HG03520 (cell line): Measurements from ENCODE around the gene CC2D1A.

Experiments used
- ATAC-seq: cut with Tn5 transposase; IDR thresholded peaks from one replicate; pipeline ENCODE4 v1.9.1; 2021; ENCODE audit warnings: mild to moderate bottlenecking, moderate library complexity; ENCODE audit not compliant: unreplicated experiment

The CC2D1A gene

DNA sequence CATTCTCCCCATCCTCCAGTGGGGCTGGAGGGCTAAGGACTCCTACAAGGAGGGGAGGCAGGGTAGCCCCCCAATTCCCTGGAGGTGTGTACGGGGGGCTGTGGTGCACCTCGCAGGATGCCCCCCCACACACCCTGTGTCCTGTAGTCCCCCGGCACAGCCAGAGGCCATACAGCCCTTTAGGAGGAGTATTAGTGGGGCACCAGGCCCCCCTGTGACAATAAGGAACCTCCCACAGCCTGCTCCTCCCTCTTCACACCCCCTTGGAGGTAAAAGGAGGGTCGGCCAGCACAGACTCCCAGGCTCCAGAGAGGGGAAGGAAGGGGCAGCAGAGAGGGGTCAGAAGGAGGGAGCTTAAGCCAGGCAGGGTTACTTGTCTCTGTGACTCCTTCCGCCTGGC, 29.2 kb upstream of the CC2D1A start, which contains the start of gene NANOS3:
Gene NANOS3 (plus strand): TSS at position 301 of the 400 bp plus-strand sequence. CDS start 115 bp downstream, outside the sequence.
- no peak for ATAC-seq

DNA sequence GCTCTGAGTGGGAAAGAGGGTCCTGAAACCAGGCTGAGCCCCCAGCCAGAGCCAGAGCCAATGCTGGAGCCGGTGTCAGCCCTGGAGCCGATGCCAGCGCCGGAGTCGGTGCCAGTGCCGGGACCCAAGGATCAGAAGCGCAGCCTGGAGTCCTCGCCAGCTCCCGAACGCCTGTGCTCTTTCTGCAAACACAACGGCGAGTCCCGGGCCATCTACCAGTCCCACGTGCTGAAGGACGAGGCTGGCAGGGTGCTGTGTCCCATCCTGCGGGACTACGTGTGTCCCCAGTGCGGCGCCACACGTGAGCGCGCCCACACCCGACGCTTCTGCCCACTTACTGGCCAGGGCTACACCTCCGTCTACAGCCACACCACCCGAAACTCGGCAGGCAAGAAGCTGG, 28.7 kb upstream of the CC2D1A start:
- no peak for ATAC-seq

DNA sequence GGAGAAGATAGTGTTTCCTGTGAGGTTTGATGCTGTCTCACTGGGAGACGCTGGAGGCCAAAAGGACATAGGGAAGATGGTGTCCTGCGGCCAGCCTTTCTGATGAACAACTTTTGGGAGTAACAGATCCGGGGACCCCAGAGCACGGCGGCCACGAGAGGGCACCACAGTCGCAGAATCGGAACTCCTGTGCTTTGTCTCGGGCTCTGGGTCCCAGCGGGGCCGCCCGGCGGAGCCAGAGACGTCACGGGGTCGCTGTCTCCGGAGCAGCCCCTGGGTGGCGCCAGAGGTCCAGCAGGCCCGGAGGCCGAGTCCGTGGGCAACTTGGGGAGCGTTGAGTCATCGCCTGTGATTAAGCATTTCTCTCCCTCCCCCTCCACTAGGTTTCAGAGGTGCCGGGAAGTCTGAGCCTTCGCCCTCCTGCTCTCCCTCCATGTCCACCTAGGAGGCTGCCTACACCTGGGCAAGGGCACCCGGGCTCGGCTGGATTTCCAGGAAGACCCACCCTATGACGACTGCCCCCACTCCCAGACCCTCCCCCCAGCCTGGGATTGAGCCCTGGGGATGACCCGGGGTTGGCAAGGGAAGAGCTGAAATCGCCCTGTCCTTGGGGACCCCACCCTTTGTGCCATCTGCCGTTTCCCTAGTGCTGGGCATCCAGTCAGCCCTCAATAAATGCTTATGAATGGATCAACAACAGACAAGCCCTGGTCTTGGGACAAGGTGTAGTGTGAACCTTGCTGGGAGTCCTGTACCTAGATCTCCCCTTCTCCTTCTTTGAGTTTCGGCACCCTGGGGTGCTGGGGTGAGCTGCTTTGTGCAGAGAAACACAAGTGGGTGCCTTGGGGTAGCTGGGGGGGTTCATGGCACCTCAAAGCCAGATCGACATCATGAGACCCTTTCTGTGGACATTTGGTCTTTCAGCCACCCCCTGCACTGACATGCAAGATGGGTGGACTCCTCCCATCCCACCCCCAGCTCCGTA, 25.6 kb upstream of the CC2D1A start:
- ATAC-seq: no peak

DNA sequence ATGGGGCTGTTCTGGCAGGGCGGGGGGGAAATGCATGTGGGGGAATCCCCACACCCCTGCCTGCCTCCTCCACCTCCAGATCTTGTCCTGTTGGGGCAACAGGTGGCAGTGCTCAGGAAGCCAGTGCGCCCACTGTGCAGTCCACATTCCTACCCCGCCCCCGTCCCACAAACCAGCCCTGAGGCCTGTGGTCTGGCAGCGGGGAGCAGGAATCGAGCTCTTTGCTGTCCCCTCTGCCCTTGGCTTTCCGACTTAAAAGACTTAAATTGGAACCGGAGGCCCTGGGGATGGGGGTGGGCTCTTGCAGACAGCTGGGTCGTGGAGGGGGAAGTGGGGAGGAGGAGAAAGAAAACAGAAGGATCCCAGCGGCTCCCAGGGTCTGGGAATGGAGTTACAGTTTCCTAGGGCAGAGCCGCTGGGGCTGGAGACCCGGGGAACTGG, 24.7 kb upstream of the CC2D1A start:
- ATAC-seq: no peak

DNA sequence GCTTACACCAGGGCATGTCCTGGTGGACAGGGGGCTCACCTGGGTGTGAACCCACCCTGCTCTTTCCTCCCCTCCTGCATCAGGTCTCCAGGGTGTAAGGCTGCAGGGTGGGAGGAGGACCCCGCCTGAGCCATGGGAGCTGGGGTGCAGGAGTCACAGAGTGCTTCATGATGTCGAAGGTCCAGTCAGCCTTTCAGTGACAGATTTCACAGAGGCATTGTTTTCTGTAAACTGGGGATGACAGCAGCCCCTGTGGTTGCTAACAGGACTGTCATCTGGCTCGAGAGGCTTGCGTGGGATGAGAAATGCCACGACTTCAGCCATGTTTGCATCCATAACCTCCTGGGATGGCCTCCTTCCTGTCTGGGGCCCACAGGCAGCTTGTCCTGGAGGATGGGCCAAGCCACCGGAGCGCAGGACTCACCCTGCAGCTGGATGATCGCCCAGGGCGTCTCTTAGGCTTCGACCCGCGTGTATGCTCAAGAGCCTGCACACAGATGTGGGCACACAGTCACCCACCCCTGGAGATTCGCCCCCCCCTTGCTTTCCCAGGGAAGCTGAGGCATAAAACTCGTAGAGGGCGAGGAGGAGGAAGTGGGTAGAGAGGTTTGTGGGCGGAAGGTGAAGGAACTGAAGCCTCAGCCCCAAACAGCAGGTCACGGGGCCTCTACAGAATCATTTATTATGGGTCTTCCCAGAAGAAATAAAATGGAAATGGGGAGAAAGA, 24.1 kb upstream of the CC2D1A start:
- no peak for ATAC-seq

DNA sequence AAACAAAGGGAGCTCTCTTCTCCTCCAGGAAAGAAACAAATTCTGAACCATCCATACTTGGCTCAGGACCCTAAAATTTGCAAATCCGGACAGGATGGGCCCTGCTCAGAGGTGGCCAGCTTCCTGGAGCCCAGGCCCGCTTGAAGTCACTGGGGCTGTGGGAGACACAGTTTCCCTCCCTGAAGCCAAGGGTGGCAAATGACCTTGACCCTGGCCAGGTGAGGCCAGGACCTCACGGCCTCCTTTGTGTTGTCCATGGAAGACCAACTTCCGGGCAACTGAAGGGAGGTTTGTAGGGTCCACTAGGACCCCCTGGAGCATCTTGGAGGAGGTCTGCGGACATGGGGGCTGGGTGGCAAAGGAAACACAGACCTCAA, 23.6 kb upstream of the CC2D1A start:
- ATAC-seq: no peak

DNA sequence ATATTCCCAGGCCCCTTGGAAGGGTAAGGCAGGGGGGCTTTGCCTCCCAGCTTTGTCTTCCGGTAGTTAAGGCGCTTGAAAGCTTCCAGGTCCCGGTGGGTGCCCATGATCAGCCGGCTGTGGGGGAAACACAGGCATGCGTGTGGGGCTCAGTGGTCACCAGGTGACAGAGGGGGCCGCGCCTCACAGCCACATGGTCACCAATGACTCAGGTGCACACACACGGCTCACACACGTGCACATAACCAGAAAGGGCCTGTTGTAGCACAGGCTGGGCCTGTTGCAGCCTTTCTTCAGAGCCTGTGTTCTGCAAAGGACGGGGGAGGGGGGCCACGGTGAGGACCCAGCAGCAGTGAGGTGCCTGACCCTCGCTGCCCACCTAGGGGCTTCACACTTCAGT, 23.2 kb upstream of the CC2D1A start:
- no peak for ATAC-seq

DNA sequence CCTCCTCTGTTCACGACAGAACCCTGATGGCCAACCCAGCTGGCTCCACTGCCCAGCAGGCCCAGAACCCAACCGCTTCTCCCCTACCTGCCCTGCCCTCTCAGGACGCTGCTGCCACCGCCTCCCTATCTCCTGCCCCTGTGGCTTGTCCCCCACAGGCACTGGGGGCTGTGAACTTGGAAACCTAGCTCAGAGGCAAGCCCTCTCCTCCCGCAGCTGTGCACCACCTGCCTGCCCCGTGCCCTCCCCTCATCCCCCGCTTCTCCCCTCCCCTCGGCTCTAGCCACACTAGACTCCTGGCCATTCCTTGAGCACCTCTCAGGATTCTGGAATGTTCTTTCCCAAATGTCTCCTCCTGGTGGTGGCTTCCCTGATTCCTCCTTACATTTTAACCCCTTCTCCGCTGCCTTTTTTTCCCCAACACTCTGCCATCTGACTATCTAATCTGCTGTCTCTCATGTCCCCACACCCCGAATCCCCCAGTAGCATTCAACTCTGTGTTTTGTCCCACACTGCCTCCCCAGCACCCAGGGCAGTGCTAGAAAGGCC, 22.4 kb upstream of the CC2D1A start:
- ATAC-seq: no peak

DNA sequence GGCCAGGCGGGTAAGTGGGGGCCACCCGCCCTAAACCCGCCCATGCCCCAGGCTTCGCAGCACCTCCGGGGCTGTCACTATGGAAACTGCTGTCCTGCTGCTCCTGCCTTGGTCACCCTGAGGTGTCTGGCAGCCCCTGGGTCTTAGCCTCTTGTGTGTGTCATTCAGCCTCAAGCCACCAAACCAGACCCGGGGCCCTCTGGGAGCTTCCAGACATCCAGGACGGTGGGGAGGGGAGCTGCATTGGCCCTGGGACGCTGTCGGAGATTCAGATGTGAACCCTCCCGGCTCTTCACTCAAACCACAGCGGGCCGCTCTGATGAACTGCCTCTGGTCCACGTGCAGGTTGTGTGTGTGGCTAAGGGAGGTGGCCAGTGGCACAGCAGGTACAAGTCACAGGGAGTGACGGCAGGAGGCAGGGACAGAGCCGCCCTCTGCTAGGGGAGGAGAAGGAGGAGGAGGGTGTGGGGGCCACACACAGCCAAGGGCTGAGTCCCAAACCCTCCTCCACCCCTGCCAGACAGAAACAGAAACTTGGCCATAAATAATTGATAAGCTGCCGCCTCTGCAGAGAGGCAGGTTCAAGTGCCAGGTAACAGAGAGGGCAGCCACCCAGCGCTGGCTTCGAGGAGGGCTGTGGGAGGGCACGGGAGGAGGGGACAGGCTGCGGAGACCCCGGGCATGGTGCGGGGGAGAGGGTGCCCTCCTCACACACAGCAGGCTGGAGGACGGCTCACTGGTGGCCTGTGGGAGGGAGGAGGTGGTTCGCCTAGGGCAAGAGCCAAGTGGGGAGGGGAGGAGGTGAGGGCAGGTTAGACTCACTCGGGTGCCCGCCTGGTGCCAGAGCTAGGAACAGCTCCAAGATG, 21.0 kb upstream of the CC2D1A start:
- ATAC-seq: no peak

DNA sequence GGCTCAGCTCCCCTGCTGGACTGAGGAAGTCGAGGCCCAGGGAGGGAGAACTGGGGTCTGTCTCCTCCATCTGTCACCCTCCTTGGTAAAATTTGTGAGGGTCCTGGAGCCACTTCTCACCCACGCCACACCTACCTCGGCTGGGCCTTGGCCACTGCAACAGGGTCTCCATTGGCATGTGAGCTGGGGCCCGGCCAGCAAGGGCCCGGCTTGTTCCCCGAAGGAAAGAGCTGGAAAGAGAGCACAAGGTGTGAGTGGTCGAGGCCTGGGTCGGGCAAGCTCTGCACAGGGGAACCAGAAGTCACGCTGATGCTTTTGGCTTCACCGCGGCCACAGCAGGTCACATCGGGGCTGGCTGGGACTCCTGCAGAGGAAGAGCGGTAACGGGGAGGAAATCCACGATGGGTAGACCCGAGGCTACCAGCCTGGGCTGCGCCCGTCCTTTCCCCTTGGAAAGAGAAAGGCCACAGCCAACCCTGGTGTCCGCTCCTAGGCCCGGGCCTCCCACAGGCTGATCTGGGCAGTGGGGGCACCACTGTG, 20.1 kb upstream of the CC2D1A start:
- ATAC-seq: no peak

DNA sequence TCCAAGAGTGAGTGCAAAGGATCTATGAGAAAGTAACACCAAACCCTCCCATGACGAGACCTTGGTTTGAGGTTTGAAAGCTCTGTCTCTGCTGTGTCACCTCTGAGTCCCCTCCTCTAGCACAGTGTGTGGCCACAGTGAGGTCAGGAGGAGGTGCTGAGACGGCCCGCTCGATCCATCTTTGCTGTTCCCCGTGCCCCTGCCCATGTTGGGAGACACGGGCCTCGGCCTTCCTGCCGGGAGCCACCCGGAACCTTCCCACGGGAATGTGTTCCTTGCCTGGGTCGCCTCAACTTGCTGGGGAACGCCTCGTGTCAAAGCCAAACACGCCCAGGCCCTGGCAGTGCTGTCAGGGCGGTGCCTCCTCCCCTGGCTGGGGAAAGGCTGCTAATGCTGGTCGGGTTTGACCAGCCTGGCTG, 19.0 kb upstream of the CC2D1A start:
- no peak for ATAC-seq

DNA sequence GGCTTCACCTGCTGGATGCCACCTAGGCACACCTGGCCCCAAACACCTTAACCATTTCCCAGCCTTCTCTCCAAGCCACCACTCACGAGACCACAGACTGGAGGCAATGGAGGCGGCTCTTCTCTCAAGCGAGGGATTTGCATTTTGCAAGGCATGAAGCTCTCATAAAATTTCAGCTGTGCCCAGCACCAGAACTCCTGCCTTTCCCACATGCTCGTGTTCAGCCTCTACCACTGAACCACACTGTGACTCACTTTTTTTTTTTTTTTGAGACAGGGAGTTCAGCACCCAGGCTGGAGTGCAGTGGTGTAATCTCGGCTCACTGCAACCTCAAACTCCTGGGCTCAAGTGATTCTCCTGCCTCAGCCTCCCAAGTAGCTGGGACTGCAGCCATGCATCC, 18.5 kb upstream of the CC2D1A start:
- ATAC-seq: no peak

DNA sequence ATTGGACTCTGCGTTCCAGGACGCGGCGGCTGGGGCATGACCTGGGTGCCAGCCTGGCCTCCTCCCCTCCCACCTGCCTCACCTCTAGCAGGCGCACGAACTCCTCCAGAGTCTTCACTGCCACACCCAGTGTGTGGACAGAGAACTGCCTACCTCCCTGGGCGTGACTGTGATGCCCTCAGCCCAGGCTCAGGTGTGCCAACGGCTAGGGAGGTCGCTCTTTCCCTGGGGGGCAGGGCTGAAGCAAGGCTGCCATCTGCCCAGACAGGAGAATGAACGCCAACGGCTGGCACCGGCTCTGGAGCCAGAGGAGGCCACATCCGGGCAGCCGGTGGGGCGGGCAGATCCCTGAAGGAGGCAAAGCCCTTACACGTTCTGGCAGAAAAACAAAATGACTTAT, 17.7 kb upstream of the CC2D1A start:
- no peak for ATAC-seq

DNA sequence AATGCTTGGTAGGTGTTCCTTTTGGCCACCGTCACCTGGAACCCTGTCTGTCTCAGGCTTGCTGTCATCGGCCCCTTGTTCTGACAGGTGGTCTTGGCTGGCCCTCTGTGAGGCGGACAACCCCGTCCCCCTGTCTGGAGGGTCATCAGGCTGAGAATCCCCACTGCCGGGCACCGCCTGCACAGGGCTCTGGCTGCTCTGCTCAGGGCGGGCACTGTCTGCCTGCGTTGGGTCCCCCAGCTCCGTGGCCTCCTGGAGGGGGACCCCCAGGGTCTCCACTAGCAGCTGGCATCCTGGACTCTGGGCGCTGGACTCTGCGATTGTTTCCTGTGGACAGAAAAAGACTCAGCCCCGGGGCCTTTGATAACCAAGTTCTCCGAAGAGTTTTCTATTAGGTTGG, 15.9 kb upstream of the CC2D1A start:
- ATAC-seq: no peak

DNA sequence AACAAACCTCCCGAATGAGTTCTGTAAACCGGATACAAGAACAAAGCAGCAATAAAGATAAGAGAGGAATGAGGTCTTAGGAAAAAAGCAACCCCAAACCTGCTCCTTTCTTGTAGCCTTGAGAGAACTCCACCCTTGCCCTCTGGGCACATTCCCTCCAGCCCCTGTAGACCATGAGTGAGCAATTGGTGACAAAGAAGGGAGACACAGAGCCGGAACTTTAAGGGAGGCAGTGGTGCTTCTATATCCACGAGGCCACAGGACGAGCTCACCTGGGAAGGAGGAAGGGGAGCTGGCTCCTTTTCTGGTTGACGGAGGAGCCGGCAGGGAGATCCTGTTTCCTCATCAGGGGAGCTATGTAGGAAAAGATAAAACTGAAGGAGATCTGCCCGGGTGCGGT, 13.1 kb upstream of the CC2D1A start:
- ATAC-seq: no peak

DNA sequence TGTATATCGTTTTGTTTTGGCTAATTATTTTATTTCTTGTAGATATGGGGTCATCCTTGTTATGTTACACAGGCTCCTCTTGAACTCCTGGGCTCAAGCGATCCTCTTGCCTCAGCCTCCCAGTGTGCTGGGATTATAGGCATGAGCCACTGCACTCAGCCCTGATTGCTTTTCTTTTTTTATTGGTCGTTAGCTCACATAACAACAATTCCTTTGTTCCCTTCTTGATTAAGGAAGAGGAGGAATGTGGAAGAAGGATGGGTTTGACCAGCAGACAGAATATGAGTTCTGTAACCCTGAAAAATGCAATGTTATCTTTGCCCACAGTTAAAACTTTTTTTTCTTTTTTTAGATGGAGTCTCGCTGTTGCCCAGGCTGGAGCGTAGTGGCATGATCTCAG, 11.4 kb upstream of the CC2D1A start:
- ATAC-seq: no peak

DNA sequence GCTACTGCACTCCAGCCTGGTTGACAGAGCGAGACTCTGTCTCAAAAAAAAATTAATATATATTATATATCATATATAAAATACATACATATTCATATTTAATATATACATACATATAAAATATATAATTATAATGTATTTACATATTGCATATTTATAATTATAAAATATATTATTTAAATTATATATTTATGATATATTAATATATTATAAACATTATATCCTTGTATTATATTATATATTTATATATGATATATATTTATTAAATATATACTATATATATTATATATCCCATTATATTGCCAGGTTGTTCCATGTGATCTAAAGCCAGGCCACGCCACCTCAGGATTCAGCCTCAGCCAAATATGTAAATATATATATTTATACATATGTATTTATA, 9.8 kb upstream of the CC2D1A start:
- no peak for ATAC-seq

DNA sequence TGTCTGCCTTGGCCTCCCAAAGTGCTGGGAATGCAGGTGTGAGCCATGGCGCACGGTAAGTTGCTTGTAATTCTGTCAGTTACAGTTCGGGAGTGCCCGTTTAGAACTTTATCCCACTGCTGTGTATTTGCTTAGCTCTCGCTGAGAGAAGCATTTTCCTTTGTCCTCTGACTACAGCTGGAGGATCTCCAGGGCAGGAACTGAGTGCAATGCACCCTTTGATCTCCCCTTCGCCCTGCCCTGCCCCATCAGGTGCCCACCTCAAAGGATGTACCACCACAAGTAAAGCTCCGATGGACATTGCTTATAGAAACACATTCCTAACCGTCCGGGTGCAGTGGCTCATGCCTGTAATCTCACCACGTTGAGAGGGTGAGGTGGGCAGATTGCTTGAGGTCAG, 6.6 kb upstream of the CC2D1A start:
- no peak for ATAC-seq

DNA sequence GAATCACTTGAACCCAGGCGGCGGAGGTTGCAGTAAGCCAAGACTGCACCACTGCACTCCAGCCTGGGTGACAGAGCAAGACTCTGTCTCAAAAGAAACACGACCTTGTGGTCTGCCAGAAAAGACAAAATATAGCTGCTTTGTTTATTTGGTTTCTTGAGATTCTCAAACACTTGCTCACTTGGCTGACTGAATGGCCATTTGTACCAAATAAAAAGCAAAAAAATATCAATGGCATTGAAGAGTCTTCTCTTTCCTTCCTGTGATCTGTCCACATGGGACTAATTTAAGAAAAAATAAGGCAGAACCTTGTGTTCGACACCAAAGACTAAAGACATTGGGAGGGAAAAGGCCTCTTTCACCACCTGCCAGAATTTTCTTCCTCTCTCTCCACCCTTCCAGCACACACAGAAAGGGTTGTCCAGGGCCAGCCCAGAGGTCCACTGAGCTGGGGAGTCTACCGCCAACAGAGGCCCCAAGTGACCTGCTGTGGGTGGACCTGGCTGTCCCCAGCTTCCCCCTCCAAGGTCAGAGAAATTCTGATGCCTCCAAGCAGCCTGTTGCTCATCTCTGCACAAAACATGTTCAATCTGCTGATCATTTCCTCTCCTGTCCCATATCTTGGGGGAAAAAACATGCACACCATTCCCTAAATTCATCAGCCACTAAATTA, 6.0 kb upstream of the CC2D1A start:
- ATAC-seq: no peak

DNA sequence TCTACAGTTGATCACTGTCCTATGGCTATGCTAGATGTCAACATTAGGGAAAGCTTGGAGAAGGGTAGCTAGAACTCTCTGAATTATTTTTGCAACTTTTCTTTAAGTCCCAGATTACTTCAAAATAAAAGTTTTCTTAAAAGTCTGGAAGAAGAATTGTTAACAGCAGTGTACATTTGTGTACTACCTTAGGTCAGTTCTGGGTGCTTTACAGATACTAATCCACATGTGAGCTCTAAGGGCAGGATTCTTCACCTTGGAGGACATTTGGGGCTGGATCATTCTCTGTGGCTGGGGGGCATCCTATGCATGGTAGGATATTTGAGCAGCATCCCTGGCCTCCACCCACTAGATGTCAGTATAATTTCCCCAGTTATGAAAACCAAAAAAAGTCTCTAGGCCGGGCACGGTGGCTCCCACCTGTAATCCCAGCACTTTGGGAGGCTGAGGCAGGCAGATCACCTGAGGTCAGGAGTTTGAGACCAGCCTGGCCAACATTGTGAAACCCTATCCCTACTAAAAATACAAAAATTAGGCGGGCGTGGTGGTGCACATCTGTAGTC, 2.9 kb upstream of the CC2D1A start:
- no peak for ATAC-seq
